ENCODE results near the gene DGCR6L.
"Not testable (repeated sequence)": the region's sequence is repeated elsewhere in the genome, so short reads cannot be mapped to it uniquely, and the experiment has no call there.

Gene DGCR6L

DNA sequence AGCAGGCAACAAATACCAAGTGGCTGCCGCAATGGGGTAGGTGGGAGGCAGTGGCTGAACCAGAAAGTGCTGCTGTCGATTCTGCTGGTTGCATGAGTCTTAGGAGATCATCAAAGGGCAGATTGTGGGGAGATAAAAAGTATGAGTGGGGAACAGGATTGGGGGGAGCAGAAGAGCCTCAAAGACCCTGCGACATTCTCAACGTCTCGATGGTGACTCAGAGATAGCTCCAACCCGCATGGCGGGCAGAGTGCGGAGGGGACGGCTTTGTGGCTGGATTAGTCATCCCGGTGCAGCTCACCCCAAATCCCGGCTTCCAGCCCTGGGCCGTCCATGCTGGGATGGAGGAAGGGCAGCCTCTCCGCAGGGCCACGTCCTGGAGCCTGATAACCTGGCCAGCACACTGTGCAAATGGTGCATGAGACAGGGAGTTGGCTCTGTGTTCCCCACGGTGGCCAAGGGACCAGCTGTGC is 40.2 kb downstream of the DGCR6L start:
- no peak overlapping the region for H3K27ac ChIP-seq
- TF ChIP-seq, protein P1, sequence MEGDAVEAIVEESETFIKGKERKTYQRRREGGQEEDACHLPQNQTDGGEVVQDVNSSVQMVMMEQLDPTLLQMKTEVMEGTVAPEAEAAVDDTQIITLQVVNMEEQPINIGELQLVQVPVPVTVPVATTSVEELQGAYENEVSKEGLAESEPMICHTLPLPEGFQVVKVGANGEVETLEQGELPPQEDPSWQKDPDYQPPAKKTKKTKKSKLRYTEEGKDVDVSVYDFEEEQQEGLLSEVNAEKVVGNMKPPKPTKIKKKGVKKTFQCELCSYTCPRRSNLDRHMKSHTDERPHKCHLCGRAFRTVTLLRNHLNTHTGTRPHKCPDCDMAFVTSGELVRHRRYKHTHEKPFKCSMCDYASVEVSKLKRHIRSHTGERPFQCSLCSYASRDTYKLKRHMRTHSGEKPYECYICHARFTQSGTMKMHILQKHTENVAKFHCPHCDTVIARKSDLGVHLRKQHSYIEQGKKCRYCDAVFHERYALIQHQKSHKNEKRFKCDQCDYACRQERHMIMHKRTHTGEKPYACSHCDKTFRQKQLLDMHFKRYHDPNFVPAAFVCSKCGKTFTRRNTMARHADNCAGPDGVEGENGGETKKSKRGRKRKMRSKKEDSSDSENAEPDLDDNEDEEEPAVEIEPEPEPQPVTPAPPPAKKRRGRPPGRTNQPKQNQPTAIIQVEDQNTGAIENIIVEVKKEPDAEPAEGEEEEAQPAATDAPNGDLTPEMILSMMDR (conservative IDR thresholded peaks at IDR 0.05), result no peak
- TF ChIP-seq ZFX (IDR thresholded peaks at IDR 0.05), result no peak

DNA sequence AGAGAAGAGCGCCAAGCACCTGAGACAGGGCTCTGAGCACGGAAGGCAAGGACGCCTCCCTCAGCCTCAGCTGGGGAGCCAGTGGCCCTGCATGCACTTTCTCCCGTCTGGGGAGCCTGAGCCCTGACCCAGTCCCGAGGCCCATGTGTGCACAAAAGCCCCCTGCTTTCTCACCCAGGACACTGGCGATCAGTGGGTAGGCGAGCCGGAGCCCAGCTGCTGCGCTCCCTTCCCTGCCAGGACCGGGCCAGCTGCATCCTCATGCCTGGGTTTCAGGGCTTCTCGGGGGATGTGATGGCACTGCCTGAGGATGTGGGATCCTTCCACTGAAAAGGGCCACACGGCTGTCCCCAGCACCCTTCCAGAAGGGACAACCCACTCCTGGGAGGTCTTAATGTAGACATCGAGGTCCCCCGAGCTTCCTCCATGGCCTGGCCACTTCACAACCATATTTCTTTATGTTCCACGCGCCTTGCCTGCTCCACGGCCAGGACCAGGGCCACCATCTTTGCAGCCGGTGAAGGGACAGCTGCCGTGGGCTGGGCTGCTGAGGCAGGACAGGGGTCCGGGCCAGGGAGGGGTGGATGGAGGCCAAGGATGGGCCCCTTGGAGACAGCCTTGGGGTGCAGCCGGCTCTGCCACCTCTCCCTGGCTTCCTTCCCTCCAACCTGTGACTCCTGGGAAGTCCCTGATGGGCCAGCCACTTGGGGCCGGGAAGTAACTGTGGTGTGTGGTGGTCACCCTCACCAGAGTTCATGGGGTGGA is 41.0 kb downstream of the DGCR6L start:
- H3K27ac ChIP-seq, result not testable (repeated sequence)

DNA sequence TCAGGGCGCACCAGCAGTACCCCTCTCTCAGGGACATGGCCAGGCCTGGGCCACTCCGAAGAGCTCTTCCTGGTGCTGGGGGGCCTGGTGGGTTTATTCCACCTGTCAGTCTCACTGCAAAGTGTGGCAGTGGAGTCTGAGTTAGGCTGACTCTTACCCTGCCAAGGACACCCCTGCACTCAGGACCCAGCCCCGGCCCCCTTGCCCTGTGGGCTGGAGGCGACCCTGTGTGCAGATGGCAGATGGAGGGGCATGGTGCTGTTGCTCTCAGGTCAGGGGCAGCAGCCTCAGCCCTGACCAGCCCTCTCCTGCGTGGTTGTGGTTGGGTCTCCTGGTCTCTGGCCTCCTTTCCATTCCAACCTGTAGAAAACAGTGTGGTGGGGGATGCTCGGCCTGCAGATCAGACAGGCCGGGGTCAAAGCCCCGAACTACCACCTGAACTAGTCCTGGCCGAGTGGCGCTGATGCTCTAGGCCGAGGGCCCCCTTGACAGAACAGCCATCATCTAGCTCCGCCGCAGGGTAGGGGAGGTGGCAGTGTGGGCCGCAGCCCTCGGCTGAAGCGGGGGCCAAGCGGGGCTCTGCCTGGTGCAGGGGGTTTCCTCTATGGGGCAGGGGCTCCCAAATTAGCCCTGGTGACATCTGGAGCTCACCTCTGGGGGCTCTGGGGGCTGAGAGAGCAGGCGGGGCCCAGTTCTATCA is 41.8 kb downstream of the DGCR6L start:
- not testable (repeated sequence) for H3K27ac ChIP-seq

DNA sequence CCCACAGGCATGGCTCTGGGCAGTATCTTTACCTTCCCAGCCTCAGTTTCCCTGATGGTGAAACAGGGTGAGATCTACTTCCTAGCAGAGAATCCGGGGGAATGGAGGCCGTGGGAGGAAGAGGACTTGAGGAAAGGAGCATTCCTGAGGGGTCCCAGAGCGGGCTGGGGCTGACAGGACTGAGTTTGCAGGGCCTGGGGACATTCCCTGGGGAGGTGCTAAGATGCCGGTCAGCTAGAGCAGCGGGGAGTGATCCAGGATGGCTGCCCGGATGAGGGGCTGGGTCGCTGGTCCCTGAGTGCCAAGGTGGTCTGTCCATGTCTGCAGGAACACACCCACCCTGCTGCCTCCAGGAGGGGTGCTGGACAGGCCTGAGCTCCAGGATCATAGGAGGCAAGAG is 43.4 kb downstream of the DGCR6L start:
- no peak overlapping the region for H3K27ac ChIP-seq
- TF ChIP-seq, protein P1 (conservative IDR thresholded peaks at IDR 0.05), result no peak
- TF ChIP-seq ZFX (IDR thresholded peaks at IDR 0.05), result no peak

DNA sequence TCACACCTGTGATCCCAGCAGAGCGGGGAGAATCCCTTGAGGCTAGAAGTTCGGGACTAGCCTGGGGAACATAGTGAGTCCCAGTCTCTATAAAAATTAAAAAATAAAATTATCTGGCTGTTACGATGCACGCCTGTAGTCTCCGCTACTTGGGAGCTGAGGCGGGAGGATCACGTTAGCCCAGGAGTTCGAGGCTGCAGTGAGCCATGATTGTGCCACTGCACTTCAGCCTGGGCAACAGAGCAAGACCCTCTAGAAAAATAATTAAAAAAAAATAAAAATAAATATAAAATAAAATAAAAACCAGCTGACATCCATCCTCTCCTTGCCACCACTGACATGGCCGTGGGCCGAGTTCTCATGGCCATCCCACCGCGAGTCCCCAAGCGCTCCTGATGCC is 44.0 kb downstream of the DGCR6L start:
- no peak overlapping the region for H3K27ac ChIP-seq
- TF ChIP-seq ZFX (IDR thresholded peaks at IDR 0.05), result no peak
- TF ChIP-seq, protein P1 (conservative IDR thresholded peaks at IDR 0.05), result no peak

DNA sequence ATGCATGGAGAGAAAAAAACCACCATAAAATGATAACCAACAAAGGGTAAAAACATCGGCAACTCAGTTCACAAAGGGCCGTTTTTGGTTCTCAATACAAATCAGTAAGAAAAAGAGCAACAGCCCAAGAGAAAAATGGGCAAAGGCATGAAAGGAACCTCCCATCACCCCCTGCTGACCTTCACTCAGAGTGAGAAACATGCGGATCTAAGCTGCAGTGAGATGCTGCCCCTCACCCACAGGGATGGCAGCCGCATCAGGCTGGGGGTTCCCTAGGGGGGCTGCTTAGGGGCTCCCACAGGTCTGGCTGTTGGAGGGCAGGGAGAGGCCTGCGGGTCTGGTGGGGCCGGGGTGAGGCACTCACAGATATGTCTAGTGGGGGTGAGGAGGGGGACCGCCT is 44.5 kb downstream of the DGCR6L start:
- H3K27ac ChIP-seq, result not testable (repeated sequence)

DNA sequence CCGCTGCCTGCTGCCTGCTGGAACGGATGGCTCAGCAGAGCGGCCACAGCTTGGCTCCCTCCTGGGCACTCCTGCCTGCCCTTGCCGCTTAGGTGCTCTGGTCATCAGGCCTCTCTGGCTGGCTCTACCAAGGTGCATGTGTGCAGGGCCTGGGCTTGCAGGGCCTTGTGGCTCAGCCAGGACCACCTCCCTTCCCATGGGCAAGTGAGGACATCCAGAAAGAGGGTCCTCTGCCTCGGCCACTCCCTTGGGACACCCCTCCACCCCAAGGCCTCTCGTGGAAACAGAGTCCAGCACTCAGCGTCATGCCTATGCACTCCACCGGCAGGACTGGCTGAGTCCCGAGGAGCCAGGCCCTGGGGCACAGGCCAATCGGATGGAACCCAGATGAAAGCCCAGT is 45.5 kb downstream of the DGCR6L start:
- H3K27ac ChIP-seq, result not testable (repeated sequence)

DNA sequence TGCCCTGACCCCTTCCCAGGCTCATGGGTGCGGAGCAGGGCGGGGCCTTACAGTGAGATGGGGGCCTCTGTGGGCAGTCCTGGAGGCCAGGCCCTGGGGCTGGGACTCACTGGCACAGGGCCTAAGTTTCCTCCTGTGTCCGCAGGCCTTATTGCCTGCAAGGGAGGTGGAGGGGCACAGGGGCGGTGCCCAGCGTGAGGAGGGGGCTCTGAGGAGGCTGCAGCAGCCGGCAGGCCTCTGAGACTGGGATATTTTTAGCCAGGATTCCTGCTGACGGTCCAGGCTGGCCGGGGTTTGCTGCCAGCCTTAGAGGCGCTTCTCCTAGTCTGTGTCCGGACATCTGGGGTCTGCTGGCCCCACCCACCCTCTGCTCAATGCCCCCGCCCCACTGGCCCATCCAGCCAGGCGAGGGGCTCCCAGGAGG is 46.1 kb downstream of the DGCR6L start:
- no peak overlapping the region for H3K27ac ChIP-seq

DNA sequence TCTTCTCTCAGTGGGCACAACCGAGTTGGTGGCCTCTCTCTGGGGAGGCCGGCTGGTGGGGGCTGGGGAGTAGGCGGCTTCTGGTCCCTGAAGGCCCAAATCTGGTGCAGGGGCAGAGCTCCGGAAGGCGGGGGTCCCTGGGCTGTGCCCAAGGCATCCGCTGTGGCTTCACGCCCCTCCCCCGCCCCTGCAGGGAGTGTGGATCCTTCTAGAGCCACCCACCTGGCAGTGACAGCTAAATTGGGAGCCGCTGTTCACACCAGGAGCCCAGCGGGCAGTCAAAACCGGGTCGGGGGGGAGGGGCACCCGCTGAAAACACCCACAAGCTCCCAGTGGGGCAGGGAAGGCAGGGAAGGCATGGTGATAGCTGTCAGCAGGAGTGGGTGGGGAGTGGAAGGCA is 47.2 kb downstream of the DGCR6L start:
- H3K27ac ChIP-seq, result no peak overlapping the region

More for the DNA sequence above, 46.1 kb downstream of the DGCR6L start:
- no peak for TF ChIP-seq ZFX (IDR thresholded peaks at IDR 0.05)
- TF ChIP-seq, protein P1 (conservative IDR thresholded peaks at IDR 0.05), result no peak

More for the DNA sequence above, 47.2 kb downstream of the DGCR6L start:
- TF ChIP-seq, protein P1 (conservative IDR thresholded peaks at IDR 0.05), result no peak
- TF ChIP-seq ZFX (IDR thresholded peaks at IDR 0.05), result no peak
